Upper lobe of right lung (tissue), 1 donor: Measurements from ENCODE around the gene KLHL28. TPM values are rescaled to one million over a fixed set of nuclear protein-coding genes. Genes with fewer than 3 reads are reported as not detected.

ENCODE experiments used
- ATAC-seq: fragments of 200-7000 bp; cut with Tn5 transposase; one replicate; pipeline ENCODE4 v1.9.1; 2020; ENCODE audit warnings: mild to moderate bottlenecking, moderate library complexity
- DNase-seq: peaks from one replicate; pipeline ENCODE4 v3.0.0-alpha.2; 2020
- H3K27ac ChIP-seq: fragments of 200-600 bp; one replicate; pipeline ENCODE4 v1.8.0; 2022
- H3K27me3 ChIP-seq: fragments of 200-600 bp; one replicate; pipeline ENCODE4 v1.8.0; 2022; ENCODE audit warnings: mild to moderate bottlenecking
- H3K36me3 ChIP-seq: fragments of 200-600 bp; one replicate; pipeline ENCODE4 v1.8.0; 2022
- H3K4me1 ChIP-seq: fragments of 200-600 bp; one replicate; pipeline ENCODE4 v1.8.0; 2022
- H3K4me3 ChIP-seq: fragments of 200-600 bp; one replicate; pipeline ENCODE4 v1.8.0; 2022; ENCODE audit warnings: mild to moderate bottlenecking
- H3K9me3 ChIP-seq: fragments of 200-600 bp; one replicate; pipeline ENCODE4 v1.8.0; 2022
- CTCF ChIP-seq: fragments of 200-600 bp; IDR thresholded peaks from one replicate; pipeline ENCODE4 v1.8.0; 2022; ENCODE audit warnings: antibody characterized with exemption
- intact Hi-C: fragments of 100-400 bp; cut with DNase I; formaldehyde crosslinking; loops from one replicate; pipeline ENCODE4 v1.11.0; 2022
- total RNA-seq: library from RNA; stranded (reverse); fragmentation: NEBNext Ultra II Directional; extraction: Animal tissue kit (Norgen Biotek cat#: 25700); gene quantifications from one replicate; pipeline ENCODE4 v1.2.1, GENCODE V29; 2021
- donor health status: DM: no; HTN: yes; CAD: no; lungs with severe emphysema.

KLHL28 gene
- total RNA-seq, 1 donor from 2014 or later, result 12.4 TPM

- no peak for TF ChIP-seq CTCF
- no peaks in the 10 kb centered on the region for H3K9me3 ChIP-seq
- ATAC-seq, result no peak
- no peak overlapping the region for H3K4me3 ChIP-seq
- H3K27ac ChIP-seq, result no peak overlapping the region
- intact Hi-C loops, result no loop called here
- DNase-seq, result no peak
- no peaks in the 10 kb centered on the region for H3K27me3 ChIP-seq
- no peaks in the 10 kb centered on the region for H3K4me1 ChIP-seq
- H3K36me3 ChIP-seq, result peaks cover 41% of the 10 kb centered on the region
These were observed 20.8 kb downstream of the KLHL28 start for GRCh38 chr14:44940944-44941343.

GRCh38 chr14:44940211-44940610, 21.5 kb downstream of the KLHL28 start:
- no peaks in the 10 kb centered on the region for H3K9me3 ChIP-seq
- no peaks in the 10 kb centered on the region for H3K4me1 ChIP-seq
- H3K27me3 ChIP-seq, result no peaks in the 10 kb centered on the region
- no peak for TF ChIP-seq CTCF
- intact Hi-C loops, result no loop called here
- peaks cover 33% of the 10 kb centered on the region for H3K36me3 ChIP-seq
- H3K4me3 ChIP-seq, result no peak overlapping the region
- DNase-seq (no peak), ATAC-seq (no peak)
- H3K27ac ChIP-seq, result no peak overlapping the region

- H3K36me3 ChIP-seq, result peaks cover 31% of the 10 kb centered on the region
- no peak for TF ChIP-seq CTCF
These were observed 24.2 kb downstream of the KLHL28 start for GRCh38 chr14:44937547-44937946.

GRCh38 chr14:44935155-44935554, 26.6 kb downstream of the KLHL28 start:
- no peak for TF ChIP-seq CTCF
- DNase-seq (no peak), ATAC-seq (no peak)
- Histone ChIP-seq H3K27ac (no peak overlapping the region), H3K27me3 (no peaks in the 10 kb centered on the region), H3K4me3 (no peak overlapping the region), H3K9me3 (no peaks in the 10 kb centered on the region), H3K4me1 (no peaks in the 10 kb centered on the region), H3K36me3 (peaks cover 28% of the 10 kb centered on the region)
- intact Hi-C loops, result no loop called here

More at GRCh38 chr14:44937547-44937946, 24.2 kb downstream of the KLHL28 start:
- Histone ChIP-seq H3K4me1 (no peaks in the 10 kb centered on the region), H3K27me3 (no peaks in the 10 kb centered on the region), H3K27ac (no peak overlapping the region), H3K9me3 (no peaks in the 10 kb centered on the region), H3K4me3 (no peak overlapping the region)
- ATAC-seq, result no peak
- DNase-seq, result no peak
- intact Hi-C loops, result no loop called here

GRCh38 chr14:44928793-44929192, 33.0 kb downstream of the KLHL28 start:
- H3K27me3 ChIP-seq, result no peaks in the 10 kb centered on the region
- intact Hi-C loops, result no loop called here
- H3K4me3 ChIP-seq, result no peak overlapping the region
- DNase-seq, result no peak
- TF ChIP-seq CTCF, result no peak
- ATAC-seq, result no peak
- H3K4me1 ChIP-seq, result no peaks in the 10 kb centered on the region
- no peaks in the 10 kb centered on the region for H3K9me3 ChIP-seq
- H3K27ac ChIP-seq, result no peak overlapping the region
- peaks cover 21% of the 10 kb centered on the region for H3K36me3 ChIP-seq

GRCh38 chr14:44914849-44915248, 46.9 kb downstream of the KLHL28 start:
- H3K9me3 ChIP-seq, result no peaks in the 10 kb centered on the region
- H3K4me1 ChIP-seq, result no peaks in the 10 kb centered on the region
- no peak for TF ChIP-seq CTCF
- intact Hi-C loops, result no loop called here
- no peak overlapping the region for H3K27ac ChIP-seq
- peak; percentile 56 for ATAC-seq
- no peak overlapping the region for H3K4me3 ChIP-seq
- H3K36me3 ChIP-seq, result no peaks in the 10 kb centered on the region
- H3K27me3 ChIP-seq, result peaks cover 11% of the 10 kb centered on the region
- DNase-seq, result no peak
